ENCODE data around the gene TMA16. TPM values are rescaled to one million over a fixed set of nuclear protein-coding genes. Genes with fewer than 3 reads are reported as not detected.
"Not testable (repeated sequence)": the region's sequence is repeated elsewhere in the genome, so short reads cannot be mapped to it uniquely, and the experiment has no call there.

Gene TMA16
- total and polyA plus RNA-seq, 7 experiments from 2014 or later = 10.1 to 38.7 (median 13.4) TPM

DNA sequence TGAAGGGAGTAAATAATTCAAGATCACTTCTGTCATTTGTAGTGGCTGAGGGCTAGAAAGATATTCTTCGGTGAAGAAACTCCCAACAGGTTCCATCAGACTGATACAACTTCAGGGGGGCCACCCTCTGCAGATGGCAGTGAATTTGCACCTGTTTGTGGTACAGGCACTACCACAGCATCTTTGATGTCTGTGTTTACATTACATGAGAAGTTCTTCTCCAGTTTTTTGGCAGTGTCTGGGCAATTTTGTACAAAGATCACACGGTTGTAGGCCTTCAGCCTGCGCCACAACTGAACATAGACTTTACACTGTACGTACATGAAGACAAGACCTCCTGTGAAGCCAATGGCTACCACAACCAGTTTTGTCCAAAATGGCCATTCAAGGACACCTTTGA, 34.2 kb downstream of the TMA16 start:
- intact Hi-C loops (cut with micrococcal nuclease) = no loop called here
- H3K36me3 Mint-ChIP-seq = peaks cover 4 to 37% (median 17%) of the 10 kb centered on the region in 5 donors
- Histone ChIP-seq H3K9me3 (ENCODE audit: control insufficient read depth in 2 of 3, low read length in 3 of 3) (no peaks in the 10 kb centered on the region), H3K36me3 (ENCODE audit: control insufficient read depth in 2 of 3, insufficient read depth in 3 of 3, low read length in 3 of 3) (peaks cover 0 to 10% (median 0%) of the 10 kb centered on the region in 3 experiments), H3K27me3 (ENCODE audit: control insufficient read depth in 2 of 2, insufficient read depth in 2 of 2, low read length in 2 of 2) (no peaks in the 10 kb centered on the region), H3K4me1 (ENCODE audit: control insufficient read depth in 2 of 2, insufficient read depth in 2 of 2, low read length in 2 of 2) (no peaks in the 10 kb centered on the region), H3K4me3 (ENCODE audit: low read length) (no peak overlapping the region), H3K27ac (ENCODE audit: low read depth, low read length) (no peak overlapping the region)
- DNase-seq (no peak), ATAC-seq (no peak)
- no peak overlapping the region for H3K4me3 Mint-ChIP-seq
- H3K9me3 Mint-ChIP-seq = no peaks in the 10 kb centered on the region
- CTCF ChIA-PET = no interaction called here
- H3K4me1 Mint-ChIP-seq = no peaks in the 10 kb centered on the region
- no peaks in the 10 kb centered on the region for H3K27me3 Mint-ChIP-seq
- POLR2A ChIA-PET = no interaction called here
- no peak overlapping the region for H3K27ac Mint-ChIP-seq

GRCh38 chr4:163534056-163534455, 39.6 kb downstream of the TMA16 start:
- ATAC-seq = no peak
- peaks cover 0 to 17% (median 8%) of the 10 kb centered on the region in 5 donors for H3K36me3 Mint-ChIP-seq
- Histone ChIP-seq H3K27ac (ENCODE audit: low read depth, low read length) (no peak overlapping the region), H3K27me3 (ENCODE audit: control insufficient read depth in 2 of 2, insufficient read depth in 2 of 2, low read length in 2 of 2) (no peaks in the 10 kb centered on the region), H3K4me1 (ENCODE audit: control insufficient read depth in 2 of 2, insufficient read depth in 2 of 2, low read length in 2 of 2) (no peaks in the 10 kb centered on the region), H3K4me3 (ENCODE audit: low read length) (no peak overlapping the region), H3K36me3 (ENCODE audit: control insufficient read depth in 2 of 3, insufficient read depth in 3 of 3, low read length in 3 of 3) (no peaks in the 10 kb centered on the region), H3K9me3 (ENCODE audit: control insufficient read depth in 2 of 3, low read length in 3 of 3) (no peaks in the 10 kb centered on the region)
- H3K9me3 Mint-ChIP-seq = no peaks in the 10 kb centered on the region
- POLR2A ChIA-PET = interaction anchor here (0.6 kb wide), 1 partner anchor 57 kb away, joined by 3 read pairs; no protein-coding TSS in a partner anchor
- H3K4me3 Mint-ChIP-seq = no peak overlapping the region
- intact Hi-C loops (cut with micrococcal nuclease) = no loop called here
- no peak for DNase-seq
- no peaks in the 10 kb centered on the region for H3K4me1 Mint-ChIP-seq
- CTCF ChIA-PET = no interaction called here
- H3K27me3 Mint-ChIP-seq = no peaks in the 10 kb centered on the region
- no peak overlapping the region for H3K27ac Mint-ChIP-seq

DNA sequence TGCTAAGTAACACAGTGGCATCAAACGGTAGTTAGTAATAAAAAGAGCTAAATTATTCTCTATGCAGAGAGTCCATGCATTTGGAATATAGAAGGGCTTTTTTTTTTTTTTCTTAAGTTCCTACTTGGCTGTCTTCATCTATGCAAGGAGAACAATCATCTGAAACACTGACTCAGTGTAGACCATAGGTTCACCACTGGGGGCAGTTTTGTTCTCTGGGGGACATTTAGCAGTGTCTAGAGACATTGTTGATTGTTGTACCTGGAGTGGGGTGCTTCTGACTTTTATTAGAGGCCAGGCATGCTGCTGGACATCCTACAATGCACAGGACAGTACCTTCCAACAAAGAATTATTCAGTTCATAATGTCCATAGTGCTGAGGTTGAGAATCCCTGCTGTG, 41.2 kb downstream of the TMA16 start:
- intact Hi-C loops (cut with micrococcal nuclease) = loop anchor here in 1 of 2 donors (2.0 kb wide), 1 partner anchor 13 kb away; no protein-coding TSS in a partner anchor
- H3K36me3 ChIP-seq (ENCODE audit: control insufficient read depth in 2 of 3, insufficient read depth in 3 of 3, low read length in 3 of 3) = no peaks in the 10 kb centered on the region
- H3K4me3 Mint-ChIP-seq = no peak overlapping the region
- no peaks in the 10 kb centered on the region for H3K27me3 ChIP-seq (ENCODE audit: control insufficient read depth in 2 of 2, insufficient read depth in 2 of 2, low read length in 2 of 2)
- H3K9me3 Mint-ChIP-seq = no peaks in the 10 kb centered on the region
- ChIA-PET POLR2A (no interaction called here), CTCF (no interaction called here)
- no peaks in the 10 kb centered on the region for H3K27me3 Mint-ChIP-seq
- no peaks in the 10 kb centered on the region for H3K9me3 ChIP-seq (ENCODE audit: control insufficient read depth in 2 of 3, low read length in 3 of 3)
- no peaks in the 10 kb centered on the region for H3K4me1 Mint-ChIP-seq
- no peak overlapping the region for H3K4me3 ChIP-seq (ENCODE audit: low read length)
- peak overlapping the region in 1 of 9 donors; percentile 8 for H3K27ac Mint-ChIP-seq
- H3K27ac ChIP-seq (ENCODE audit: low read depth, low read length) = no peak overlapping the region
- peaks cover 0 to 10% (median 5%) of the 10 kb centered on the region in 5 donors for H3K36me3 Mint-ChIP-seq
- no peak for DNase-seq
- no peak for ATAC-seq
- no peaks in the 10 kb centered on the region for H3K4me1 ChIP-seq (ENCODE audit: control insufficient read depth in 2 of 2, insufficient read depth in 2 of 2, low read length in 2 of 2)

DNA sequence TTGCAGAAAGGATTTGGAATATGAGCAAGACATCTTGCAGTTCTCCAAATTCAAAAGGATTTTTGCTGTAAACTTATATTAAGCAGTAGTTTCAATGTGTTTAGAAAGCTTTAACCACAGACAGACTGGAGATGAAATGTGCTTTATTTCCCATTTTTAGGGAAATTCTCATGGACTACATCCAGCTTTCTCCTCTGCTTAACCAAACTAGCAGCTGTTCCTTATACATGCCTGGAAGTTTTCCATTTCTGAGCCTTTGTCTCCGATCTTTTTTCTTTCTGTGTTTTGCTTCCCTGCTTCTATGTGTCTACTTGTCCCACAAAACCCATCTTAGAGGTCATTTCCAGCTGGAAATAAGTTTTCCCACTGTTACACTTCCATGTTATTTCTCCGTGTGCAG, 41.6 kb downstream of the TMA16 start:
- Histone ChIP-seq H3K4me3 (ENCODE audit: low read length) (no peak overlapping the region), H3K27me3 (ENCODE audit: control insufficient read depth in 2 of 2, insufficient read depth in 2 of 2, low read length in 2 of 2) (no peaks in the 10 kb centered on the region), H3K36me3 (ENCODE audit: control insufficient read depth in 2 of 3, insufficient read depth in 3 of 3, low read length in 3 of 3) (no peaks in the 10 kb centered on the region), H3K4me1 (ENCODE audit: control insufficient read depth in 2 of 2, insufficient read depth in 2 of 2, low read length in 2 of 2) (no peaks in the 10 kb centered on the region), H3K9me3 (ENCODE audit: control insufficient read depth in 2 of 3, low read length in 3 of 3) (no peaks in the 10 kb centered on the region), H3K27ac (ENCODE audit: low read depth, low read length) (no peak overlapping the region)
- ChIA-PET POLR2A (no interaction called here), CTCF (interaction anchor here (0.8 kb wide), 1 partner anchor 14 kb away, joined by 8 read pairs; no protein-coding TSS in a partner anchor)
- DNase-seq (no peak), ATAC-seq (no peak)
- intact Hi-C loops (cut with micrococcal nuclease) = loop anchor here in 1 of 2 donors (2.0 kb wide), 1 partner anchor 13 kb away; no protein-coding TSS in a partner anchor
- no peaks in the 10 kb centered on the region for H3K4me1 Mint-ChIP-seq
- H3K4me3 Mint-ChIP-seq = no peak overlapping the region
- H3K27me3 Mint-ChIP-seq = no peaks in the 10 kb centered on the region
- H3K9me3 Mint-ChIP-seq = no peaks in the 10 kb centered on the region
- peaks cover 0 to 9% (median 5%) of the 10 kb centered on the region in 5 donors for H3K36me3 Mint-ChIP-seq
- no peak overlapping the region for H3K27ac Mint-ChIP-seq

GRCh38 chr4:163537114-163537513, 42.6 kb downstream of the TMA16 start:
- H3K9me3 Mint-ChIP-seq = no peaks in the 10 kb centered on the region
- H3K36me3 Mint-ChIP-seq = peaks cover 0 to 4% (median 1%) of the 10 kb centered on the region in 5 donors
- Histone ChIP-seq H3K27ac (ENCODE audit: low read depth, low read length) (no peak overlapping the region), H3K27me3 (ENCODE audit: control insufficient read depth in 2 of 2, insufficient read depth in 2 of 2, low read length in 2 of 2) (no peaks in the 10 kb centered on the region), H3K36me3 (ENCODE audit: control insufficient read depth in 2 of 3, insufficient read depth in 3 of 3, low read length in 3 of 3) (no peaks in the 10 kb centered on the region), H3K4me3 (ENCODE audit: low read length) (no peak overlapping the region), H3K9me3 (ENCODE audit: control insufficient read depth in 2 of 3, low read length in 3 of 3) (no peaks in the 10 kb centered on the region), H3K4me1 (ENCODE audit: control insufficient read depth in 2 of 2, insufficient read depth in 2 of 2, low read length in 2 of 2) (no peaks in the 10 kb centered on the region)
- ATAC-seq (no peak), DNase-seq (no peak)
- POLR2A ChIA-PET = no interaction called here
- no peaks in the 10 kb centered on the region for H3K27me3 Mint-ChIP-seq
- no peaks in the 10 kb centered on the region for H3K4me1 Mint-ChIP-seq
- intact Hi-C loops (cut with micrococcal nuclease) = loop anchor here in 1 of 2 donors (2.0 kb wide), 1 partner anchor 14 kb away; no protein-coding TSS in a partner anchor
- CTCF ChIA-PET = no interaction called here
- H3K27ac Mint-ChIP-seq = peak overlapping the region in 1 of 9 donors; percentile 45
- no peak overlapping the region for H3K4me3 Mint-ChIP-seq

- H3K27me3 Mint-ChIP-seq; H3K27ac ChIP-seq (ENCODE audit: low read depth, low read length); H3K4me1 Mint-ChIP-seq; H3K9me3 ChIP-seq (ENCODE audit: control insufficient read depth in 2 of 3, low read length in 3 of 3); H3K27me3 ChIP-seq (ENCODE audit: control insufficient read depth in 2 of 2, insufficient read depth in 2 of 2, low read length in 2 of 2); H3K4me1 ChIP-seq (ENCODE audit: control insufficient read depth in 2 of 2, insufficient read depth in 2 of 2, low read length in 2 of 2); POLR2A ChIA-PET; H3K9me3 Mint-ChIP-seq; H3K36me3 Mint-ChIP-seq; intact Hi-C loops (cut with micrococcal nuclease); H3K36me3 ChIP-seq (ENCODE audit: control insufficient read depth in 2 of 3, insufficient read depth in 3 of 3, low read length in 3 of 3); H3K4me3 Mint-ChIP-seq; H3K4me3 ChIP-seq (ENCODE audit: low read length); DNase-seq; H3K27ac Mint-ChIP-seq; ATAC-seq: not testable (repeated sequence)
- CTCF ChIA-PET = interaction anchor here (1.9 kb wide), 1 partner anchor 10 kb away, joined by 8 read pairs; no protein-coding TSS in a partner anchor
These were observed 44.3 kb downstream of the TMA16 start for GRCh38 chr4:163538820-163539219.

DNA sequence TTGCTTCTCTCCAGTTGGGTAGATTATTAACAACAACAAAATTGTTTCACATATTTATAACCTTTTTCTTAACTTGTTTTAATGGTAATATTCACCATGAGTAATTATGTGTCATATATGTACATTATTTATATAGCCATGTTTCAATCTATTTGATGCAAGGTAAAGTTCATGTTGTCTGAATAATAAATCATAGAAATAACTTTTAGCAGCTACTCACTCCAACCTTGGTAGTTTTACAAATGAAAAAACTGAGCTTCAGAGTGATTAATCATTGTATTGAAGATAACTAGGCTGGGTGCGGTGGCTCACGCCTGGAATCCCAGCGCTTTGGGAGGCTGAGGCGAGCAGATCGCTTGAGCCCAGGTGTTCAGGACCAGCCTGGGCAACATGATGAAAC, 46.0 kb downstream of the TMA16 start:
- no peak overlapping the region for H3K4me3 Mint-ChIP-seq
- no peaks in the 10 kb centered on the region for H3K36me3 Mint-ChIP-seq
- CTCF ChIA-PET = interaction anchor here (0.5 to 1.4 kb wide), 2 partner anchors 10 to 1557 kb away, joined by 6 to 7 read pairs; no protein-coding TSS in a partner anchor
- no peak for ATAC-seq
- no peaks in the 10 kb centered on the region for H3K27me3 Mint-ChIP-seq
- Histone ChIP-seq H3K4me1 (ENCODE audit: control insufficient read depth in 2 of 2, insufficient read depth in 2 of 2, low read length in 2 of 2) (peaks cover 0 to 2% of the 10 kb centered on the region in 2 donors), H3K27me3 (ENCODE audit: control insufficient read depth in 2 of 2, insufficient read depth in 2 of 2, low read length in 2 of 2) (no peaks in the 10 kb centered on the region), H3K9me3 (ENCODE audit: control insufficient read depth in 2 of 3, low read length in 3 of 3) (no peaks in the 10 kb centered on the region), H3K36me3 (ENCODE audit: control insufficient read depth in 2 of 3, insufficient read depth in 3 of 3, low read length in 3 of 3) (no peaks in the 10 kb centered on the region), H3K4me3 (ENCODE audit: low read length) (no peak overlapping the region), H3K27ac (ENCODE audit: low read depth, low read length) (no peak overlapping the region)
- H3K4me1 Mint-ChIP-seq = no peaks in the 10 kb centered on the region
- POLR2A ChIA-PET = no interaction called here
- peak overlapping the region in 1 of 9 donors; percentile 48 for H3K27ac Mint-ChIP-seq
- intact Hi-C loops (cut with micrococcal nuclease) = loop anchor here in 1 of 2 donors (10.0 kb wide), 1 partner anchor 206 kb away; the partner anchor contains the start of gene NPY1R
- H3K9me3 Mint-ChIP-seq = no peaks in the 10 kb centered on the region
- no peak for DNase-seq
